HG03196 (cell line): ENCODE measurements around the gene TERB2.
"Not testable (repeated sequence)": the region's sequence is repeated elsewhere in the genome, so short reads cannot be mapped to it uniquely, and the experiment has no call there.

ENCODE experiments used
- ATAC-seq: cut with Tn5 transposase; IDR thresholded peaks from one replicate; pipeline ENCODE4 v1.9.1; 2021; ENCODE audit not compliant: unreplicated experiment

The TERB2 gene, protein sequence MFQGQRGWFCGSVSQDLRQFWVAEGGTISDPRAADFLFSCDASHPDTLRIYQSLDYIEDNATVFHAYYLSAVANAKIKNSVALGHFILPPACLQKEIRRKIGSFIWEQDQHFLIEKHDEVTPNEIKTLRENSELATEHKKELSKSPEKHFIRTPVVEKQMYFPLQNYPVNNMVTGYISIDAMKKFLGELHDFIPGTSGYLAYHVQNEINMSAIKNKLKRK

DNA sequence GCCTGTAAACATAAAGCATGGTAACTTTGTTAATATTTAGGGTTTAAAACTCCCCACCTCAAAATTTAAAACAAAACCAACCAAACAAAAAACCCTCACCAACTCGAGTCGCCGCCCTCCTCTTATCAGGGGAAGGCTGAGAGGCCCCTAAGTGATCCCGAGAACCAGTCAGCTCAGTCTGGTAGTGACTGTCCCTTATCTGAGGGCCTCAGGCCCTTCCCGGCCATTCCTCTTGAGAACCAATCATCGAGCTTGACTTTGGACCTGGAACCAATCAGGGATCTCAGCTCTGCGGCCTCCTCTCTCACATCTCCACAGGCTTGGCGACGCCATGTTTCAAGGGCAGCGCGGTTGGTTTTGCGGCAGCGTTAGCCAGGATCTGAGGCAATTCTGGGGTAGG is at the start of gene TERB2:
Gene TERB2, plus strand, starts transcription at position 300 of the 400 bp plus-strand sequence. Its CDS starts 32 bp downstream, at position 332.
- ATAC-seq = no peak

DNA sequence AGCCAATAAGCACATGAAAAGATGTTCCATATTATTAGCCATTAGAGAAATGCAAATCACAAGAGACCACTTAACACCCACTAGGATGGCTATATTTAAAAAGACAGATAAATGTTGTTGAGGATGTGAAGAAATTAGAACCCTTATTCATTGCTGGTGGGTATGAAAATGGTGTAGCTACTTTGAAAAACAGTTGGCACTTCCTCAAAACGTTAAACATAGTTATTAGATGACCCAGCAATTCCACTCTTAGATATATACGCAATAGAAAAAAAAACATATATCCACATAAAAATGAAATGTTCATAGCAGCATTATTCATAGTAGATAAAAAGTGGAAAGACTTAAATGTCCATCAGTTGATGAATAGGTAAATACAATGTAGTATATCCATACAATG is 47.1 kb upstream of the TERB2 start:
- no peak for ATAC-seq

DNA sequence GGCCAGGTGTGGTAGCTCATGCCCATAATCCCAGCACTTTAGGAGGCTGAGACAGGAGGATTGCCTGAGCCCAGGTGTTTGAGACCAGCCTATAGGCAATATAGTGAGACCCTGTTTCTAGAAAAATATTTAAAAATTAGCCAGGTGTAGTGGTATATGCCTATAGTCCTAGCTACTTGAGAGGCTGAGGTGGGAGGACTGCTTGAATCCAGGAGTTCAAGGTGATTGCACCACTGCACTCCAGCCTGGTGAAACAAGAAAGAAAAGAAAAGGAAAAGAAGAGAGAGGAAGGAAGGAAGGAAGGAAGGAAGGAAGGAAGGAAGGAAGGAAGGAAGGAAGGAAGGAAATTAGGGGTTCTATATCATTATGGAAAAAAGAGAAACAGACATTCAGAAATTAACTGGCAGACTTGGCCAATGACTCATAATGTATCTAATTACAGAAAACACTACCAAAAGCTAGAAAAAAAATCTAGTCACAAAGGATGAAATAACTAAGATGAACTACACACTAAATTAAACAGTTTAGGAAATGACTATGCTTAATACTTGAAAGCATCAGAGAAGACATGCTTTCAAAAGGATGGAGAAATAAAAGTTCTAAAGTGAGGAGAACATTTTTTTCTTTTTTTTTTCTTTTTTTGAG is 45.4 kb upstream of the TERB2 start:
- ATAC-seq = no peak

DNA sequence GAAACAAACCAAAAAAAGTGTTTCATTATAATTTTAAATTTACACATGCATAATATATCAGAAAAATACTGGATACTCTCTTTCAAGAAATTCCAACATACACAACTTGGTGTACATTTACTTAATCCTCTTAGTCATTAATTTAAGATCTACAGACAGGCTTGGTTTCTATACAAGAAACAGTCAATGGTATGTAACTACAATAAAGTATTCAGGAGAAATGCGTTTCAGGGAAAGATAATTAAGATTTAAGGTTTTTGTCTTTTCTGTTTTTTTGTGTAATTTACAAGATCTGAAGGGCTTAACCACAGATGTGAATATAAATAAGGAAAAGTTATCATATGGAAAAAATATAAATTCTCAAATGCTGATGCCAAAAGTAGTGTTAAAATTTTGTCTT is 44.3 kb upstream of the TERB2 start:
- ATAC-seq = not testable (repeated sequence)

DNA sequence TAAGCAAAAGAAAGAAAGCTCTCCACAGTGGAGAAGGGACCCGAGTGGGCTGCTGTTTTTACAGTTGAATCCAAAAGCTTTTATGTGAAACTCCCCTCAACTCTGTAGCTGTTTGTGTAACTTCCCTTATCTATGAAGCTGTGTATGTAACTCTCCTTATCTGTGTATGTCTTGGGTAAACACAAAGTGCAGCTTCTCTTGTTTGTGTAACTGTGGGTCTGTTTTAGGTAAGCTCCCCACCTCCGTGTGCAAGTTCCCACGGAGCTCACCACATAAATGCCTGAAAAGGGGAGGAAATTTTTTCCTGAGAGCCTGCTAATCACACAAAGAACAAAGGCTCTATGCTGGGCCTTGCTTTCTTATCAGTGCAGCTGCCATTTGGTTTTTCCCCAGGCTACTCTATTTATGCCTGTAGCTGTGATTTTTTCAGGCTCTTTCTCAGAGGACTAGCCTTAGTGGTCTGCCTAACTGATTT is 43.5 kb upstream of the TERB2 start:
- ATAC-seq = not testable (repeated sequence)

DNA sequence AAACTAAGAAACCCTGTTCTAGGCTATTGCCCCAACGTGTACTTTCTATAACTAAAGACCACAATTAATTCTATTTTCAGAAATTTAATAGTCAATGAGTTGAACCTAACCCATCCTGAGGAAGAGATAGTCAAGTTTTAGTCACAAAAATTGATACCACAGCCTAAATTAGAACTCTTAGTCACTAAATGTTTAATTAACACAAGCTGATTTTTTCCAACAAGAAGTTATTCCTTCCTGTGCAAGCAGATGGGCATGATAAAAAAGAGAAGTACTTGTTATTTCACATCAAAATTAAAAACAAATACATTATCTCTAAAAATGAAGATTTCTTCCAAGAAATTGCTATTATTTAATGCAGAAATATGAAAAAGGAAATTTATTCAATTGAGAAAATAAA is 38.4 kb upstream of the TERB2 start:
- no peak for ATAC-seq

DNA sequence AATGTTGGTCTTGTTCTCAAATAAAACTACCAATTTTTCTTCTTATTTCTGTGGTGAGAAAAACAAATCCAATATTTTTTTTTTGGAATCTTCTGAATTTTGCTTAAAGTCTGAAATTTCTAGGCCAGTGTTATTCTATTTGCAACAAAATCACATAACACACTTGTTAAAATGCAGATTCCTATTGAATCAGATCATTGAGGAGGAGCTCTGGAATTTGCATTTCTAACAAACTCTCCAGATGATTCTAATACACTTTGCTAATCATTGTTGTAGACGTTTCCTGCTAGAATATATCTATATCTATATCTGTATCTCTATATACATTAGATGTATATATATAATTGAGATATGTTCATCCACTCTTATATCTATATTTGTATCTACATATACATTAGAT is 27.8 kb upstream of the TERB2 start:
- not testable (repeated sequence) for ATAC-seq

DNA sequence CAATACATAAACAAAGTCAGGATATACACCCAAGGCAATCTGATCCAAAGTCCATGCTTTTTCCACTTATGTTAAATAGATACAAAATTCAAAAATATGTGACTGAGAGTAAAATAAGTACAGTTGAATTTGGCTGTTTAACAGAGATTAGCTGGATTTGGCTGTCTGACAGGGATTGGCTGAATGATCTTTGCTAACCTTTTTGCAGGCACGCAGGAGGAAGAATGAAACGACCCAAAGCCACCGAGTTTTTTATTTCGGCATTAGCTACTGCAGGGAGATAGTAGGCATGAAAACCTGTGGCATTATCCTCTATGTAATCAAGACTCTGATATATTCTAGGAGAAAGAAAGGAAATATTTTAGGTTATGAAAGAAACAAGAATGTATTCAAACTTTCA is 26.2 kb upstream of the TERB2 start:
- not testable (repeated sequence) for ATAC-seq

DNA sequence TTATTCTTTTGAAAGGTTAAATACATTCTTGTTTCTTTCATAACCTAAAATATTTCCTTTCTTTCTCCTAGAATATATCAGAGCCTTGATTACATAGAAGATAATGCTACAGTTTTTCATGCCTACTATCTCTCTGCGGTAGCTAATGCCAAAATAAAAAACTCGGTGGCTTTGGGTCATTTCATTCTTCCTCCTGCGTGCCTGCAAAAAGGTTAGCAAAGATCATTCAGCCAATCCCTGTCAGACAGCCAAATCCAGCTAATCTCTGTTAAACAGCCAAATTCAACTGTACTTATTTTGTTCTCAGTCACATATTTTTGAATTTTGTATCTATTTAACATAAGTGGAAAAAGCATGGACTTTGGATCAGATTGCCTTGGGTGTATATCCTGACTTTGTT is 1.8 kb downstream of the TERB2 start:
- ATAC-seq = not testable (repeated sequence)

DNA sequence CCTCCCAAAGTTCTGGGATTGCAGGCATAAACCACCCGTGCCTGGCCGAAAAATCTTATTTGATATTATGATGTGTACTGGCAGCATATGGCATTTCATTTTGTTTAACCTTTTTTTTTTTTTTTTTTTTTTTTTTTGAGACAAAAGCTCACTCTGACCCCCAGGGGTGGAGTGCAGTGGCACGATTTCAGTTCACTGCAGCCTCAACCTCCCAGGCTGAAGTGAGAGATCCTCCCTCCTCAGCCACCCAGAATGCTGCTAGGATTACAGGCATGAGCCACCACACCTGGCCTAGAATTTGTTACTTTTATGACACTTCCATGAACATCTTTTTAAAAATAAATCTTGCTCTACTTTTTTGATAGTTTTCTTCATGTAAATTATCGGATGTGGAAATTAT is 12.0 kb downstream of the TERB2 start:
- no peak for ATAC-seq

DNA sequence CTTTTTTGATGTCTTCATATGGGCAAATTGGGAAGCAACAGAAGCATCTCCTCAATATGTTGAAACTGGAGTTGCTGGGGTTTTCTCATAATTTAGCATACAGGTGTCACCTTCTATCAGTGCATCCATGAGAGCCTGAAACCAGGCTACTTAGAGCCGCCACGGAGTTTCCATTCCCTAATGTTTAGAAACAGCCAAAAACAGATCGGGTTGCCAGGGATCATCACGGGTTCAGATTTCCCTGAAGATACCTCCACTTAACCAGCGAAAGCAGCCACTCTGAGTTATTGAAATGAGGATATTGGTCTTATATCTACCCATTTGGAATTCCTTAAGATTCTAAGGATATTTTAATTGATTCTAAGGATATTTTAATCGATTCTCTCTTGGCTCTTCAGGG is 14.5 kb downstream of the TERB2 start:
- ATAC-seq = no peak

DNA sequence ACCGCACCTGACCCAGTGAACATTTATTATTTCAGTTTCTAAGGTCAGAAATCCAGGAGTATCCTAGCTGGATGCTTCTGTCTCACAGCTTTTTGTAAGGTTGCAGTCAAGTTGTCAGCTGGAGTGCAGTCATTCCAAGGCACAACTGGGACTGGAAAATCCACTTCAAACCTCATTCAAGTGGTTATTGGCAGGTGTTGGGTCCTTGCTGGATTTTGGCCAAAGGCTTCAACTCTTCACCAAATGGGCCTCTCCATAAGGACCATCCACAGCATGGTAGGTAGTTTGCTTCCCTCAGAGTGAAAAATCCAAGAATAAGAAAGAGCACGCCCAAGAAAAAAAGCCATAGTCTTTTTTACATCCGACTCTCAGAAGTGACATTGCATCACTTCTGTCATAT is 19.7 kb downstream of the TERB2 start:
- ATAC-seq = not testable (repeated sequence)

DNA sequence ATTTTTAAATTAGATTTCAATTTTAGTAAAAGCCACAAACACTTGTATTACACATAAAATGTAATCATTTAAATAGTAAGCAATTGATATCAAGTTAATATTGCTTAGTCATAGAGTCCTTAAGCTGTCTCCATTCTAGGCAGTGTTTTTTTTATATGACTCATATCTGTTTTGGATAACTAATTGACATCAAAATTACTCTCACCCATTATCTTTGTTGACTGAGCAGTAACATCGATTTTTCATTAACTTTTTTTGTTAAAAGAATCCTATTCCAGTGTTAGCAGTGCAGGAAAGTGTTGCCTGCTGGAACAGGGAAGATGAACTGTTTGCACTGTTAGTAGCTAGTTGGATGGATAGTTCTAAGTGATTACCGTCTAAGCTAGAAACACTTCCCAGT is 21.3 kb downstream of the TERB2 start:
- ATAC-seq = not testable (repeated sequence)

DNA sequence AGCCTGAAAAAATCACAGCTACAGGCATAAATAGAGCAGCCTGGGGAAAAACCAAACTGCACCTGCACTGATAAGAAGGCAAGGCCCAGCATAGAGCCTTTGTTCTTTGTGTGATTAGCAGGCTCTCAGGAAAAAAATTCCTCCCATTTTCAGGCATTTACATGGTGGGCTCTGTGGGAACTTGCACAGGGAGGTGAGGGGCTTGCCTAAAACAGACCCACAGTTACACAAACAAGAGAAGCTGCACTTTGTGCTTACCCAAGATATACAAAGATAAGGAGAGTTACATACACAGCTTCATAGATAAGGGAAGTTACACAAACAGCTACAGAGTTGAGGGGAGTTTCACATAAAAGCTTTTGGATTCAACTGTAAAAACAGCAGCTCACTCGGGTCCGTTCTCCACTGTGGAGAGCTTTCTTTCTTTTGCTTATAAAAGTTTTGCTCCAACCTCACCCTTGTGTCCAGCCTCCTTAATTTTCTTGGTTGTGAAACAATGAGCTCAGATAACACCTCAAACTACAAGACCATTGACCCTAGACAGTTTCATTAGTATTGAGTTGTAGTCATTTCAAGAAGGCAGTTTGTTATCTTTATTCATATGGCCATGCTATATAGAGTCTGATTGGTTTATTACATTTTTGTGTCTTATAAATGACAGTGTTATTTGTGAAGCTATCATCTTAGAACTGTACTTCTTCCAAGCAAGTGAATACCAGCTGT is 23.3 kb downstream of the TERB2 start:
- ATAC-seq = not testable (repeated sequence)

DNA sequence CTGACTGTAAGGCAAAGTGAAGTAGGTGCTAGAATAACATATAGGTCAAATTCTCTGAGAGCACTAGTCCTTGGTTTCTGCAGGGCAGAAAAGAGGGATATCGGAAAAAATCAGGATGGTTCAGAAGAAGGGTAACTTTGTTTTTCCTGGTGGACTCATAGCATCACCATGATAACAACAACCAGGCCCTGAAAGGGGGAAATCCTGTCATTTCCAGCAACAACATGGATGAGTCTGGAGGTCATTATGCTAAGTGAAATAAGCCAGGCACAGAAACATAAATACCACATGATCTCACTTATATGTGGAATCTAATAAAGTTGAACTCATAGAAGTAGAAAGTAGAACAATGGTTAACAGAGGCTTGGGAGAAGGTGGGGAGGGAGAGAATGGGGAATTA is 27.7 kb downstream of the TERB2 start:
- ATAC-seq = not testable (repeated sequence)

DNA sequence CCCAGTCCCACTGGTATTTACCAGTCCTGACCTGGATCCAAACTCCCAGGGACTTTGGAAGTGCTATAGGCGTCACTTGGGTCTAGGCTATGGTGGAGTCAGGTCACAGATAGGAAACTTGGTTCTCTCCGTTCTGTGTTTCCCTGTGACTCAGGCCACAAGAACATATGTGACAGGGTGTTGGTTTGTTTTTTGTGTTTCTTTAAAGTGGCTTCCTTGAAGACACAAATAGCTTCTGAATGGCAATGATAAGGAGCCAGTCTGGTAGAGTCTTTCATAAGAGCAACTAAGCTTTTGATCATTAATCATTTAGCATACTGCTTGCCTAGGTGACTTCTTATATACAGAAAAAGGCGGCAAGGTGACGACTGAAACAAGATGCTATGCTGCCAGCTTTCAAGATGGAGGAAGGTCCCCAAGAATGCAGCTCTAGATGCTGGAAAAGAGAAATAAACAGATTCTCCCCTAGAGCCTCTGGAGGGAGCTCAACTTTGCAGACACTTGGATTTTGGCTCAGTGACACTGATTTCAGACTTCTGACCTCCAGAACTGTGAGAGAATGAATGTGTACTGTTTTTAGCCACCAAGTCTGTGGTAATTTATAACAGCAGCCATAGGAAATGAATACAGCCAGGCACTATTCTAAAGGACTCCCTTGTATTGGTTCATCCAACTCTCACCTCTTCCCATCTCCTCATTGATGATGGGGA is 30.0 kb downstream of the TERB2 start:
- ATAC-seq = not testable (repeated sequence)

DNA sequence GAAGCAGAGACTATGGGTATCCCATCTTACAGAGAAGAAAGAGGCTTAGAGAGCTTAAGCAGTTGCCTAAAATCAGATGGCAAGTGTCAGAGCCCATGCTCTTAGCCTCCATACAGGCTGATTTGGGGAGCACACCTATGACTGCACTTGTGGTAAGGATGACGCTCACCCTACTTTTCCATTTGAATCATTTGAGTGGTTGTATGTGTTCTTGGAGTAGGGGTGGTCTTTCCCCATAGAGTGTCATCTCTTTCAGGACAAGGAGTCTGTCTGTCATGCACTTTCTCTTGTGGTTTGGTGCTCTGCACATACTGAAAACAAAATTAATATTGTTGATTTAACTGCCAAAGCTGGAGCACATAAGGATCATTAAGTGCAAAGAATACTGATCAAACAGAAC is 31.2 kb downstream of the TERB2 start:
- not testable (repeated sequence) for ATAC-seq

DNA sequence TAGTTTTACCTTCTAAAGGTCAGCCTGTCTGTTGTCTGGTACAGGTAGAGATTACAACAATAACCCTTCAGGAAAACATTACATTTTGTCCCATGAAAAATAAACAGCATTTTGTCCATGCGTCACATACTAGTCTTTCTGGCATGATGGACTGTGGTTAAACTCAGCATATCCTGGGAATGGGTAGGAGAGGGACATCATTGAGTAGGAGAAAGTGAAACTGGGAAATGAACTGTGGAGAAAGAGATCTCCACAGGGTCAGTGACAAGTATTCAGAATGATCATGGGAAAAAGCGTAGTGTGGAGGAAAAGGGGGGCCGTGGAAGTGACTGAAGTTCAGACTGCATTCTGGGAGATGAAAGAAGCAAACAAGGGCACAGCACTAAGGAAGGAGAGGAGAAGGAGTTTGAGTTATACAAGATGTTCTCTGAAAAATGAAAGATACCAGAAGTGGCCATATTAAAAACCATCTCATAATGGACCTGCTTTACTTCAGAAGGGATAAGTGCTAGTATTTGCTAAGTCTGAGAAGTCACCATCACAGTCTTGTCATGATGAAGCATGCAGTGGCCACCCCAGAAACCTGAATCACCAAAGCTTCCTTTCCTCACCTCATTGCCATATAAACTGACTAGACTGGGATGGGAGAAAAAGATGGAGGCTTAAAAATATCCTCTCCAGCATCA is 31.8 kb downstream of the TERB2 start:
- not testable (repeated sequence) for ATAC-seq

DNA sequence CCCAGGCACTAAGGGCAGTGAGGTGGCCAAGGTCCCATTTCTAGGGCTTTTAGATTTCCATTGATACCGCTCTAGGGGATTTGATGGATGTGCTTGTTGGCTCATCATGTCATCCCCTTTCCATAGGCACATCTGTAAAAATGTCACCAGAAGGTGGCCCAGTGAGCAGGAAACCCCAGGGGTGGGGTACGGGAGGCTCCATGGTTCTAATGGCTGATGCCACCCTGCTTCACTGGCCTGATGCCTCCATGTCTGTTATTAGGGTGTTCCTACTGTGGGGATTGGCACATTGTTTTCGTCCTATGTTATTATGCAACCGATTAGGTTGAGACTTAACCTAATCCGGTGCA is 32.4 kb downstream of the TERB2 start:
- ATAC-seq = not testable (repeated sequence)

DNA sequence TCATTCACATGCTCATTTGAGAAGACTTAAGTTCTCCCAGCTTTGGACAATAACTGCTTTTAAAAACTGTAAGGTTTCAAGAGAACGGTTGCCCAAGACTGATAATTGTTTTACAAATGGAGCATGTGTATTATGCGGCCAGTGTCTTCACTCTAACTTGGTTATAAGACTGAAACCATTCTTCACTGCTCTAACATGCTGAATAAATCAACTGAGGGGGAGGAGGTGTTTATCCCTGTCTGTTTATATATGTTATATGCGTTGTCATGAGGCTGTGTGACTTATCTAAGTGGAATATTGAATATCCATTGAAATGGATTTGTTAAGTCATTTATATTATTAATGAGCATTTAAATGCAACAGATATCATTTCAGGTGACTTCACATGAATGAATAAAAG is 41.1 kb downstream of the TERB2 start:
- not testable (repeated sequence) for ATAC-seq

DNA sequence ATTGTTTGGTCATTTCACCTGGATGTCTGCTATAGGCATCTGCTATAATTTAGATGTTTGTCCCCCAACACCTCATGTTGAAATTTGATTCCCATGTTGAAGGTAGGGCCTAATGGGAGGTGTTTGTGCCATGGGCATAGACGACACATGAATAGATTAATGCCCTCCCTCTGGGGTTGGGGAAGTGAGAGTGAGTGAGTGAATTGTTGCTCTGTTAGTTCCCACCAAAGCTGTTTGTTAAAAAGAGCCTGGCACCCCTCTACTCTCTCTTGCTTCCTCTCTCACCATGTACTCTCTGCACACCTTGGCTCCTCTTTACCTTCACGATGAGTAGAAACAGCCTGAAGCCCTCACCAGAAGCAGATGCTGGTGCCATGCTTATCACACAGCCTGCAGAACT is 42.6 kb downstream of the TERB2 start:
- no peak for ATAC-seq
